H9 (cell line): ENCODE measurements around the gene ZNF783. TPM values are rescaled to one million over a fixed set of nuclear protein-coding genes. Genes with fewer than 3 reads are reported as not detected.
"Not testable (repeated sequence)": the region's sequence is repeated elsewhere in the genome, so short reads cannot be mapped to it uniquely, and the experiment has no call there.

Source experiments
- DNase-seq: peaks from one replicate; pipeline ENCODE4 v3.0.0-alpha.2; 2017
- H2AFZ ChIP-seq: one replicate; pipeline ENCODE4 v1.6.1; 2013; ENCODE audit warnings: mild to moderate bottlenecking, low read length, control low read depth, moderate library complexity
- H2AK5ac ChIP-seq: 2 replicates; pipeline ENCODE4 v1.6.1; 2013; ENCODE audit warnings: low read length, control low read depth, mixed read lengths; ENCODE audit not compliant: insufficient read length
- H2BK120ac ChIP-seq: one replicate; pipeline ENCODE4 v1.6.1; 2013; ENCODE audit warnings: low read depth, mild to moderate bottlenecking, low read length, control low read depth, inconsistent platforms; ENCODE audit not compliant: poor library complexity, severe bottlenecking
- H2BK12ac ChIP-seq: 2 replicates; pipeline ENCODE4 v1.6.1; 2013; ENCODE audit warnings: low read length, control low read depth, mixed read lengths, low read depth; ENCODE audit not compliant: insufficient read length
- H2BK15ac ChIP-seq: 2 replicates; pipeline ENCODE4 v1.6.1; 2013; ENCODE audit warnings: low read depth, low read length, control low read depth
- H2BK20ac ChIP-seq: one replicate; pipeline ENCODE4 v1.6.1; 2013; ENCODE audit warnings: low read depth, mild to moderate bottlenecking, low read length, control low read depth, inconsistent platforms; ENCODE audit not compliant: poor library complexity, severe bottlenecking
- H2BK5ac ChIP-seq: 2 replicates; pipeline ENCODE4 v1.6.1; 2013; ENCODE audit warnings: low read length, control low read depth, mixed read lengths; ENCODE audit not compliant: insufficient read length
- H3K14ac ChIP-seq: 2 replicates; pipeline ENCODE4 v1.6.1; 2013; ENCODE audit warnings: low read length, control low read depth; ENCODE audit not compliant: insufficient read depth
- H3K18ac ChIP-seq: 2 replicates; pipeline ENCODE4 v1.6.1; 2013; ENCODE audit warnings: low read depth, mild to moderate bottlenecking, mixed read lengths, low read length, control low read depth; ENCODE audit not compliant: insufficient read length
- H3K23ac ChIP-seq: 2 replicates; pipeline ENCODE4 v1.6.1; 2013; ENCODE audit warnings: low read length, control low read depth, mixed read lengths, low read depth; ENCODE audit not compliant: insufficient read length
- H3K23me2 ChIP-seq: 2 replicates; pipeline ENCODE4 v1.6.1; 2013; ENCODE audit warnings: low read depth, mild to moderate bottlenecking, mixed read lengths, low read length, control low read depth; ENCODE audit not compliant: insufficient read length, poor library complexity, severe bottlenecking
- H3K27ac ChIP-seq: 2 replicates; pipeline ENCODE4 v1.5.1; 2013; ENCODE audit warnings: low read length, control low read depth, mixed read lengths, low read depth; ENCODE audit not compliant: insufficient read length
- H3K27me3 ChIP-seq: 2 replicates; pipeline ENCODE4 v1.6.1; 2013; ENCODE audit warnings: low read length, control low read depth, inconsistent platforms; ENCODE audit not compliant: insufficient read depth
- H3K4ac ChIP-seq: 2 replicates; pipeline ENCODE4 v1.6.1; 2013; ENCODE audit warnings: low read depth, mild to moderate bottlenecking, control low read depth, inconsistent platforms, low read length, moderate library complexity
- H3K4me1 ChIP-seq: 2 replicates; pipeline ENCODE4 v1.6.1; 2013; ENCODE audit warnings: low read length, control low read depth, inconsistent platforms; ENCODE audit not compliant: insufficient read depth
- H3K4me2 ChIP-seq: 2 replicates; pipeline ENCODE4 v1.6.1; 2013; ENCODE audit warnings: low read length, control low read depth, mixed read lengths; ENCODE audit not compliant: insufficient read length, insufficient read depth
- H3K56ac ChIP-seq: 2 replicates; pipeline ENCODE4 v1.6.1; 2013; ENCODE audit warnings: low read depth, mild to moderate bottlenecking, mixed read lengths, low read length, control low read depth; ENCODE audit not compliant: insufficient read length
- H3K79me1 ChIP-seq: 2 replicates; pipeline ENCODE4 v1.6.1; 2013; ENCODE audit warnings: low read depth, mild to moderate bottlenecking, moderate library complexity, low read length, control low read depth, inconsistent platforms; ENCODE audit not compliant: insufficient read depth, poor library complexity, severe bottlenecking
- H3K79me2 ChIP-seq: 2 replicates; pipeline ENCODE4 v1.6.1; 2013; ENCODE audit warnings: low read length, control low read depth, inconsistent platforms; ENCODE audit not compliant: insufficient read depth
- H3K9ac ChIP-seq: 2 replicates; pipeline ENCODE4 v1.6.1; 2013; ENCODE audit warnings: low read length, control low read depth, mixed read lengths; ENCODE audit not compliant: insufficient read length; ENCODE audit errors: extremely low read depth
- H3K9me3 ChIP-seq: one replicate; pipeline ENCODE4 v1.6.1; 2013; ENCODE audit warnings: low read depth, low read length, inconsistent platforms; ENCODE audit not compliant: control insufficient read depth
- H3T11ph ChIP-seq: one replicate; pipeline ENCODE4 v1.6.1; 2013; ENCODE audit warnings: mild to moderate bottlenecking, low read length, control low read depth, inconsistent platforms
- H4K20me1 ChIP-seq: one replicate; pipeline ENCODE4 v1.6.1; 2013; ENCODE audit not compliant: control insufficient read depth, insufficient read length, insufficient read depth
- H4K5ac ChIP-seq: 2 replicates; pipeline ENCODE4 v1.6.1; 2013; ENCODE audit warnings: low read depth, mild to moderate bottlenecking, mixed read lengths, low read length, control low read depth; ENCODE audit not compliant: insufficient read length
- H4K8ac ChIP-seq: replicated peaks from 2 replicates; pipeline ENCODE4 v1.6.1; 2013; ENCODE audit warnings: low read length, control low read depth, mixed read lengths, low read depth; ENCODE audit not compliant: insufficient read length
- H4K91ac ChIP-seq: 2 replicates; pipeline ENCODE4 v1.6.1; 2013; ENCODE audit warnings: low read depth, mild to moderate bottlenecking, moderate library complexity, mixed read lengths, low read length, control low read depth; ENCODE audit not compliant: insufficient read length
- H3K27ac Mint-ChIP-seq, 3 experiments: 2 replicates in 2 of 3; 3 replicates in 1 of 3; pipeline ENCODE4 v1.8.0; 2020 to 2021; ENCODE audit warnings: mixed read lengths in 3 of 3, mild to moderate bottlenecking in 1 of 3, moderate library complexity in 1 of 3
- H3K27me3 Mint-ChIP-seq: 2 replicates; pipeline ENCODE4 v1.8.0; 2021; ENCODE audit warnings: low read depth, mild to moderate bottlenecking, moderate library complexity, mixed read lengths
- H3K36me3 Mint-ChIP-seq, 3 experiments: 2 replicates in 2 of 3; 3 replicates in 1 of 3; pipeline ENCODE4 v1.8.0; 2020 to 2021; ENCODE audit warnings: low read depth in 3 of 3, mixed read lengths in 3 of 3; ENCODE audit not compliant: insufficient read depth in 1 of 3
- H3K4me1 Mint-ChIP-seq, 2 experiments: 2 replicates each; pipeline ENCODE4 v1.8.0; 2020; ENCODE audit warnings: mixed read lengths in 2 of 2
- H3K4me3 Mint-ChIP-seq, 2 experiments: 2 replicates in 1 of 2; 3 replicates in 1 of 2; pipeline ENCODE4 v1.8.0; 2020 to 2021; ENCODE audit warnings: mild to moderate bottlenecking in 2 of 2, mixed read lengths in 2 of 2, moderate library complexity in 1 of 2
- H3K9me3 Mint-ChIP-seq, 2 experiments: 2 replicates in 1 of 2; 3 replicates in 1 of 2; pipeline ENCODE4 v1.8.0; 2020; ENCODE audit warnings: mild to moderate bottlenecking in 2 of 2, mixed read lengths in 2 of 2, moderate library complexity in 1 of 2
- CTCF ChIP-seq: fragments of 200-600 bp; sonication (generic); conservative IDR thresholded peaks from 3 replicates; pipeline ENCODE4 v1.8.0; 2021; ENCODE audit warnings: antibody characterized with exemption, mild to moderate bottlenecking
- WGBS: extraction: QIAGEN DNeasy Blood & Tissue Kit; methylation state at CpG from one replicate; pipeline ENCODE4 v1.1.7; 2013; ENCODE audit warnings: missing lambda C conversion rate, low lambda C conversion rate, mixed read lengths; ENCODE audit not compliant: insufficient read length; ENCODE audit errors: extremely low coverage; 5-methylcytosine and 5-hydroxymethylcytosine counted together
- total RNA-seq: library from RNA; stranded (reverse); gene quantifications from 2 replicates; pipeline ENCODE4 v1.2.1, GENCODE V29; 2021

The ZNF783 gene
- total RNA-seq, 1 experiment from 2014 or later: 13.6 TPM

- Histone ChIP-seq H2BK20ac (no peak overlapping the region), H4K5ac (no peak overlapping the region), H4K20me1 (no peaks in the 10 kb centered on the region), H3K14ac (peak overlapping the region; percentile 63; the same call in 1 of the 2 replicates), H4K8ac (no peak overlapping the region), H3K56ac (no peak overlapping the region), H3K79me1 (no peaks in the 10 kb centered on the region), H3K18ac (no peak overlapping the region), H3K27ac (no peak overlapping the region), H3K23ac (no peak overlapping the region), H3K9me3 (no peaks in the 10 kb centered on the region), H3K27me3 (no peaks in the 10 kb centered on the region), H2BK5ac (no peak overlapping the region), H3K79me2 (no peaks in the 10 kb centered on the region), H3K4ac (no peak overlapping the region), H2AK5ac (no peak overlapping the region), H3K23me2 (no peaks in the 10 kb centered on the region), H3K4me1 (peaks cover 3% of the 10 kb centered on the region; the same call in 1 of the 2 replicates), H3K9ac (peak overlapping the region; percentile 19), H2BK15ac (no peak overlapping the region), H4K91ac (no peak overlapping the region), H3K4me2 (peak overlapping the region; percentile 67), H2AFZ (peak overlapping the region; percentile 45), H2BK120ac (no peak overlapping the region), H3T11ph (no peak overlapping the region), H2BK12ac (no peak overlapping the region)
- Mint-ChIP-seq H3K36me3 (peaks cover 0 to 6% (median 4%) of the 10 kb centered on the region in 3 experiments; a peak in 4 of 7 replicates), H3K4me3 (peak overlapping the region in 1 of 2 experiments; percentile 70; a peak in 1 of 5 replicates), H3K4me1 (peaks cover 26 to 28% of the 10 kb centered on the region in 2 experiments), H3K27me3 (peaks cover 2% of the 10 kb centered on the region), H3K9me3 (peaks cover 11 to 13% of the 10 kb centered on the region in 2 experiments), H3K27ac (peak overlapping the region; percentile 40 to 93 (median 92); a peak in 4 of 7 replicates)
- no peak for DNase-seq
- WGBS: no CpG with 5 or more reads among the region's 13 CpGs
- TF ChIP-seq CTCF: no peak
Observed at GRCh38 chr7:149320313-149321124, 58.5 kb downstream of the ZNF783 start.

GRCh38 chr7:149321125-149321905 is 59.3 kb downstream of the ZNF783 start:
- H3K4me3 Mint-ChIP-seq: peak overlapping the region; percentile 35 to 70
- Histone ChIP-seq H2BK120ac (peak overlapping the region; percentile 44), H3K4me2 (peak overlapping the region; percentile 67), H2AFZ (peak overlapping the region; percentile 98), H3K9ac (peak overlapping the region; percentile 32), H3K14ac (peak overlapping the region; percentile 63; the same call in 1 of the 2 replicates)
- H4K5ac ChIP-seq, H3K79me2 ChIP-seq, H4K8ac ChIP-seq, H2BK20ac ChIP-seq, H3K79me1 ChIP-seq, H3K4ac ChIP-seq, H3K27me3 Mint-ChIP-seq, H4K20me1 ChIP-seq, H3K27ac ChIP-seq, H3K23me2 ChIP-seq, H3K23ac ChIP-seq, H4K91ac ChIP-seq, H3K18ac ChIP-seq, H3T11ph ChIP-seq, H2AK5ac ChIP-seq, H3K9me3 ChIP-seq, H2BK15ac ChIP-seq, H3K56ac ChIP-seq, H2BK5ac ChIP-seq, H3K27me3 ChIP-seq, H3K36me3 Mint-ChIP-seq, H2BK12ac ChIP-seq, H3K4me1 ChIP-seq, DNase-seq: not testable (repeated sequence)
- no CpG with 5 or more reads among the region's 14 CpGs for WGBS
- peaks cover 16 to 21% of the 10 kb centered on the region in 2 experiments for H3K9me3 Mint-ChIP-seq
- H3K4me1 Mint-ChIP-seq: peaks cover 26 to 28% of the 10 kb centered on the region in 2 experiments
- H3K27ac Mint-ChIP-seq: peak overlapping the region; percentile 89 to 93 (median 92)
